ENCODE data around the gene NIPBL. TPM values are rescaled to one million over a fixed set of nuclear protein-coding genes. Genes with fewer than 3 reads are reported as not detected.

The NIPBL gene
- total and polyA plus RNA-seq, 10 of the 15 experiments (the other 5 are each of a cell fraction or from before 2014, with no cell fraction given): 10.4 to 50.4 (median 20.2) TPM

- TF ChIP-seq RELB (IDR thresholded peaks at IDR 0.05; ENCODE audit: low read depth) (no peak), SP1 (IDR thresholded peaks at IDR 0.05; ENCODE audit: low read depth, low read length) (no peak), JUNB (IDR thresholded peaks at IDR 0.05) (no peak)
These were observed 52.4 kb downstream of the NIPBL start (continued) for GRCh38 chr5:36928947-36929346.

GRCh38 chr5:36929438-36929837 lies 52.9 kb downstream of the NIPBL start:
- in situ Hi-C loops (cut with MboI): no loop called here
- DNase-seq (ENCODE audit: low read depth, low spot score) (no peak), ATAC-seq (no peak), FAIRE-seq (no peak)
- ChIA-PET POLR2A (no interaction called here), RAD21 (ENCODE audit: unreplicated experiment) (interaction anchor here (1.1 to 1.5 kb wide), 4 partner anchors 13 to 200 kb away, joined by 3 to 5 read pairs (median 4); no protein-coding TSS in a partner anchor), SMC1A (ENCODE audit: uncharacterized antibody, unreplicated experiment) (interaction anchor here (0.6 to 1.1 kb wide), 6 partner anchors 10 to 199 kb away, joined by 3 read pairs; no protein-coding TSS in a partner anchor), CTCF (interaction anchor here (0.7 to 1.5 kb wide), 5 partner anchors 8 to 114 kb away, joined by 3 to 4 read pairs (median 3); no protein-coding TSS in a partner anchor)
- no TSS peak for BruUV-seq (replicated peaks)
- H4K20me1 ChIP-seq (ENCODE audit: control insufficient read depth, insufficient read depth): no peaks in the 10 kb centered on the region
- H3K4me2 ChIP-seq (ENCODE audit: control insufficient read depth, insufficient read depth): no peak overlapping the region
- no peak overlapping the region for H3K9ac ChIP-seq (ENCODE audit: control insufficient read depth, insufficient read depth, low read length)
- TF ChIP-seq MAX (IDR thresholded peaks at IDR 0.05; ENCODE audit: low read depth, low read length): no peak
- TF ChIP-seq HCFC1 (IDR thresholded peaks at IDR 0.05; ENCODE audit: low read length): no peak
- no peak for TF ChIP-seq HSF1 (IDR thresholded peaks at IDR 0.05; ENCODE audit: low read depth, low read length)
- TF ChIP-seq TCF7 (IDR thresholded peaks at IDR 0.05; ENCODE audit: borderline replicate concordance): no peak
- no peak for TF ChIP-seq MEF2A (IDR thresholded peaks at IDR 0.05; ENCODE audit: insufficient read depth, low read depth, low read length)
- no peak overlapping the region for H3K4me3 ChIP-seq
- H3K27ac ChIP-seq (ENCODE audit: control insufficient read depth, insufficient read depth): no peak overlapping the region
- H3K36me3 ChIP-seq (ENCODE audit: control insufficient read depth in 2 of 2, insufficient read depth in 2 of 2, low read length in 1 of 2): no peaks in the 10 kb centered on the region
- H3K79me2 ChIP-seq (ENCODE audit: control insufficient read depth, insufficient read depth, low read length): peaks cover 78% of the 10 kb centered on the region
- H3K4me1 ChIP-seq (ENCODE audit: control insufficient read depth, insufficient read depth, low read length): no peaks in the 10 kb centered on the region
- no peak overlapping the region for H2AFZ ChIP-seq (ENCODE audit: control insufficient read depth, low read depth, low read length)
- no peaks in the 10 kb centered on the region; the same call in 1 of the 3 replicates for H3K9me3 ChIP-seq (replicated peaks; ENCODE audit: control insufficient read depth, insufficient read depth, low read length)
- H3K27me3 ChIP-seq (replicated peaks in 1 of 2; ENCODE audit: control insufficient read depth in 2 of 2, insufficient read depth in 2 of 2, low read length in 1 of 2): no peaks in the 10 kb centered on the region
- intact Hi-C loops (cut with micrococcal nuclease; ENCODE audit: unreplicated experiment): no loop called here
